ENCODE measurements around the gene ITIH3. TPM values are rescaled to one million over a fixed set of nuclear protein-coding genes. Genes with fewer than 3 reads are reported as not detected.

Gene ITIH3
- total RNA-seq, 4 donors from 2014 or later, result 0.26 to 3.7 (median 1.3) TPM; not detected in 1

DNA sequence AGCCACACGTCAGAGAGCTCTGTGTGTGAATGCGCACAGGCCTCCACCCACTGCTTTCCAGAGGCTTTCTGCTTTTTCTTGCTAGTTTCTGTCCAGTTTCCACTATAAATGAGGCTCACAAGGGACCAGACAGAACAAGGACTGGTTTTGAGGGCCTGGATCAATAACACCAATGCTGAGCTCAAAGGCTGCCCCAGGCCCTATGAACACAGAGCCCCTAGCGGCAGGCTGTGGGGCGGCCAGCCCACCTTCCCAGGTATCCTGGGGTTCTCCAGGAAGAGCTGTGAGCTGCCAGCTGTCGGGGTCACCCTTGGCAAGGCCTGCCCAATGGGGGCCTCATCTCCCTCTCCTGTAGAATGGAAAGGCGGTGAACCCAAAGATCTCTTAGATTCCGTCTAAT, 2.2 kb upstream of the ITIH3 start:
- intact Hi-C loops (cut with DNase I), result no loop called here
- WGBS, 2 donors, result 89 to 94% methylated on average over 3 to 5 of the region's 7 CpGs

DNA sequence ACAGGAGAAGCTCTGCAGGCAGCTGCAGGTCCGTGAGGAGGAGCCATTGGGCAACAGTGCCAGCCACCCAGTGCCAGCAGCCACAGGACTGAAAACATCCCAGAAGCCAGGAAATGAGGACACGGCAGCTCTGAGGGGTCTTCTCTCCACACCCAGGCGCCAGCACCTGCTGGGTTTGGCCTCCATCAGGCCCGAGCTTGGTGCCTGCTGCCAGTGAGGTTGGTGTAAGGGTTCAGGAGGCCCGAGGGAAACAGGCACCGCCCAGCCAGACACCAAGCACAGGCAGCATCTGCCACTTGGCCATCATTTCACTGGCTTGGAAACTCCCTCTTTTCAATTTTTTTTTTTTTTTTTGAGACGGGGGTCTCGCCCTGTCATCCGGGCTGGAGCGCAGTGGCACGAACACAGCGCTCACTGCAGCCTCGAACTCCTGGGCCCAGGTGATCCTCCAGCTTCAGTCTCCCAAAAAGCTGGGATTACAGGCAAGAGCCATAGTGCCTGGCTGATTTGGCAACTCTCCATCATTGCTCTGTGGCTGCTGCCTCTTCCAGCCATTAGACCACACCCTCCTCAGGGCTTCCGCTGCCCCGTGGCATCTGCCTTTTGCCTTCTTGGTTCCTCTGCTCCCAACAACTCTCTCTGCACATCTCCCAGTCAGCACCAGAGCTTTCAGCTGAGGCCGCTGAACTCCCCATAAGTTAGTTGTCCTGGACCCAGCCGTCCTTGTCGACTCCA, 1.5 kb upstream of the ITIH3 start:
- Histone ChIP-seq H3K27me3 (no peaks in the 10 kb centered on the region), H3K9me3 (no peaks in the 10 kb centered on the region), H3K4me3 (no peak overlapping the region), H3K27ac (peak overlapping the region in 1 of 4 donors; percentile 62), H3K4me1 (peaks cover 0 to 6% (median 0%) of the 10 kb centered on the region in 3 donors), H3K36me3 (no peaks in the 10 kb centered on the region)
- no peak for DNase-seq
- intact Hi-C loops (cut with DNase I), result no loop called here
- TF ChIP-seq, protein P1, sequence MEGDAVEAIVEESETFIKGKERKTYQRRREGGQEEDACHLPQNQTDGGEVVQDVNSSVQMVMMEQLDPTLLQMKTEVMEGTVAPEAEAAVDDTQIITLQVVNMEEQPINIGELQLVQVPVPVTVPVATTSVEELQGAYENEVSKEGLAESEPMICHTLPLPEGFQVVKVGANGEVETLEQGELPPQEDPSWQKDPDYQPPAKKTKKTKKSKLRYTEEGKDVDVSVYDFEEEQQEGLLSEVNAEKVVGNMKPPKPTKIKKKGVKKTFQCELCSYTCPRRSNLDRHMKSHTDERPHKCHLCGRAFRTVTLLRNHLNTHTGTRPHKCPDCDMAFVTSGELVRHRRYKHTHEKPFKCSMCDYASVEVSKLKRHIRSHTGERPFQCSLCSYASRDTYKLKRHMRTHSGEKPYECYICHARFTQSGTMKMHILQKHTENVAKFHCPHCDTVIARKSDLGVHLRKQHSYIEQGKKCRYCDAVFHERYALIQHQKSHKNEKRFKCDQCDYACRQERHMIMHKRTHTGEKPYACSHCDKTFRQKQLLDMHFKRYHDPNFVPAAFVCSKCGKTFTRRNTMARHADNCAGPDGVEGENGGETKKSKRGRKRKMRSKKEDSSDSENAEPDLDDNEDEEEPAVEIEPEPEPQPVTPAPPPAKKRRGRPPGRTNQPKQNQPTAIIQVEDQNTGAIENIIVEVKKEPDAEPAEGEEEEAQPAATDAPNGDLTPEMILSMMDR (IDR thresholded peaks at IDR 0.05), result no peak
- no peak for TF ChIP-seq POLR2A (IDR thresholded peaks at IDR 0.05)
- 70 to 73% methylated on average over 12 to 13 of the region's 18 CpGs for WGBS, 2 donors

More for the DNA sequence above, 2.2 kb upstream of the ITIH3 start:
- H3K4me1 ChIP-seq, result peaks cover 0 to 6% (median 0%) of the 10 kb centered on the region in 3 donors
- no peaks in the 10 kb centered on the region for H3K9me3 ChIP-seq
- TF ChIP-seq, protein P1 (IDR thresholded peaks at IDR 0.05), result no peak
- TF ChIP-seq POLR2A (IDR thresholded peaks at IDR 0.05), result no peak
- no peak for DNase-seq
- H3K27me3 ChIP-seq, result no peaks in the 10 kb centered on the region
- H3K27ac ChIP-seq, result no peak overlapping the region
- no peaks in the 10 kb centered on the region for H3K36me3 ChIP-seq
- H3K4me3 ChIP-seq, result no peak overlapping the region

DNA sequence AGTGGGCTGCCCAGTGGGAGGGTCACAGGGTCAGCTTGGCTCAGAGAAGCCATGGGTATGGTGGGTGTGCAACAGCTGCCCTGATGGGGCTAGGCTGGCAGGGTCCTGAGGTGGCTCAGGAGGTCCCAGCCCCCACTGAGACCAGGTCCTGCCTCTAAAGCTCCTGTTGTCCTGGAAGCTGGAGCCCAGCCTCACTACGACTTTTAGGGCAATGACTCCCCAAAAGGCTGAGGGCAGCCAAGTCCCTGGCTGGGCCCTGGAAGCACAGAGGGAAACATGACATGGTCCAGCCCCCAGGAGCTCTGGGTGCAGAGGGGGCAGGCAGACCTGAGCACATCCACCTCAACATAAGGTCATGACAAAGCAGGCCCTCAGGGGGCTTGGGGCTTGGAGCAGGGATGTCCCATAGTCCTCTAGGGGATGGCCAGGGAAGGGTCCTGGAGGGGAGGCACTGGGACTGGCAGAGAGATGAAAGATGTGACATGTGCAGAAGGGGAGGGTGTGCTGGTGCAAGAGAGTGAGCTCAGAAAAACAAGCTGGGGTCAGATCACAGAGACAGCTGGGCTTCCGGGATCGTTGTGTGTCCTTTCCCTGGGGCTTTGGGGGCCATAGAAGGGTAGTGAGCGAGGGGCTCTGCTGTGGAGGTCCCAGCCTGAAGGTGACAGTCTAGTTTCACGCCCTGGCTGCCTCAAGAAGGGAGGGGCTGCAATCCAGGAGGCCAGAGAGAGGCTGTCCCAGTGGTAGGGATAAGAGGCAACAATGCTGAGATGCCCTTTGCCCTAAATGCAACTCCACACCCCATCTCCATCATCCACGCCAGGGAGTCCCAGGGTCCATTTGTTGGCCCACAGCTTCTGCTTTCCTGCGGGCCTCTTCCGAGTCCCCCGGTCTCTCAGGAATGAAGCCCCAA, 639 bp upstream of the ITIH3 start:
- 70 to 77% methylated on average over 5 to 6 of the region's 9 CpGs for WGBS, 2 donors
- no peak for DNase-seq
- Histone ChIP-seq H3K27ac (peak overlapping the region in 1 of 4 donors; percentile 62), H3K9me3 (no peaks in the 10 kb centered on the region), H3K27me3 (no peaks in the 10 kb centered on the region), H3K4me1 (peaks cover 0 to 6% (median 0%) of the 10 kb centered on the region in 3 donors), H3K36me3 (no peaks in the 10 kb centered on the region), H3K4me3 (no peak overlapping the region)
- no peak for TF ChIP-seq POLR2A (IDR thresholded peaks at IDR 0.05)
- TF ChIP-seq, protein P1 (IDR thresholded peaks at IDR 0.05), result no peak
- intact Hi-C loops (cut with DNase I), result no loop called here

DNA sequence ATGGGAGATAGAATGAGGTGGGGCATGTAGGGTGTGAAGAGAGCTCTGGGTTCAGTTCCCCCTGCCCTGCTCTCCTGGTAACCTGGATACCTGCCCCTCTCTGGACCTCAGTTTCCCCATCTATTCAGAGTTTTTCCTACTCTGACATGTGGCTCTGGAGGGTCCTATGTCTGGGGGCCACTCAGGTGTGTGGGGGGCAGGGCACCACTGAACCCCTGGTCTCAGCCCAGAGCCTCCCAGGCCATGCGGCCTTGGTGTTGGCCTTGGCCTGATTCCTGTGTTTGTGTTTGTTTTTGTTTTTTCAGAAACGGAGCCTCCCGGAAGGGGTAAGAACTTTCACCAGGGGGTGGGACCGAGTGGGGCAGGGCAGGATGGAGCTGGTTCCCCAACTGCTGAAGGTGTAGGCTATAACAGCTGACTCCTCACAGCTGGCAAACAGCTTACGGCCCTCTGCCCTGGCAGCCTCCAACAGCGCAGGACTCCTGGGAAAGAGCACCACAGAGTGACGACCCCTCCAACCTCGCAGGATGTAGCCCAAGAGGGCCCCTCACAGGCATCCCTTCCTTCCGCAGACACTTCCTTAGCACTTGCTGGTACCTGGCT, 803 bp downstream of the ITIH3 start:
- H3K36me3 ChIP-seq, result no peaks in the 10 kb centered on the region
- H3K27ac ChIP-seq, result peak overlapping the region in 1 of 4 donors; percentile 62
- DNase-seq, result no peak
- no peaks in the 10 kb centered on the region for H3K27me3 ChIP-seq
- intact Hi-C loops (cut with DNase I), result no loop called here
- peaks cover 0 to 6% (median 0%) of the 10 kb centered on the region in 3 donors for H3K4me1 ChIP-seq
- no peak overlapping the region for H3K4me3 ChIP-seq
- WGBS, 2 donors, result 68% methylated on average over 8 of the region's 9 CpGs; no CpG with 5 or more reads in 1 of the 2 donors
- TF ChIP-seq, protein P1 (IDR thresholded peaks at IDR 0.05), result no peak
- no peak for TF ChIP-seq POLR2A (IDR thresholded peaks at IDR 0.05)
- H3K9me3 ChIP-seq, result no peaks in the 10 kb centered on the region

All from esophagus squamous epithelium (tissue), 5 donors.